AG09319 (cell line): ENCODE data around the gene ZBED5.
"Not testable (repeated sequence)": the region's sequence is repeated elsewhere in the genome, so short reads cannot be mapped to it uniquely, and the experiment has no call there.

Source experiments
- DNase-seq: peaks from one replicate; pipeline ENCODE4 v3.0.0-alpha.2; 2010; ENCODE audit warnings: low read depth; ENCODE audit errors: extremely low read depth
- CTCF ChIP-seq: IDR thresholded peaks from 2 replicates; pipeline ENCODE4 v1.5.1; 2011; ENCODE audit warnings: low read depth, mild to moderate bottlenecking, inconsistent platforms, low read length, moderate library complexity

Gene ZBED5

GRCh38 chr11:10847960-10848860 lies 9.6 kb downstream of the ZBED5 start:
- no peak for TF ChIP-seq CTCF
- DNase-seq = no peak

- no peak for TF ChIP-seq CTCF
- no peak for DNase-seq
Measured at GRCh38 chr11:10846660-10847059, 11.2 kb downstream of the ZBED5 start.

- no peak for TF ChIP-seq CTCF
- no peak for DNase-seq
Measured at GRCh38 chr11:10845589-10845988, 12.3 kb downstream of the ZBED5 start.

GRCh38 chr11:10844796-10845195 lies 13.1 kb downstream of the ZBED5 start:
- DNase-seq = no peak
- no peak for TF ChIP-seq CTCF

- DNase-seq = no peak
- TF ChIP-seq CTCF = no peak
Measured at GRCh38 chr11:10844356-10844755, 13.5 kb downstream of the ZBED5 start.

GRCh38 chr11:10838881-10839280 lies 19.0 kb downstream of the ZBED5 start:
- no peak for TF ChIP-seq CTCF
- no peak for DNase-seq

GRCh38 chr11:10838083-10838482 lies 19.8 kb downstream of the ZBED5 start:
- DNase-seq = no peak
- no peak for TF ChIP-seq CTCF

GRCh38 chr11:10836884-10837283 lies 21.0 kb downstream of the ZBED5 start:
- not testable (repeated sequence) for DNase-seq
